Keratinocyte (primary cell): ENCODE results near the gene CD274.

Experiments
- CTCF ChIP-seq, 3 experiments: IDR thresholded peaks in 1 of 3; conservative IDR thresholded peaks in 1 of 3; optimal IDR thresholded peaks in 1 of 3; 2 replicates in 2 of 3; 3 replicates in 1 of 3; pipeline versions ENCODE3 to v1.5.1; 2011; ENCODE audit warnings: low read length in 3 of 3, mild to moderate bottlenecking in 3 of 3, moderate library complexity in 2 of 3, control low read depth in 1 of 3, inconsistent platforms in 1 of 3; ENCODE audit not compliant: insufficient read depth in 2 of 3; ENCODE audit errors: extremely low read depth in 1 of 3
- EZH2 ChIP-seq: IDR thresholded peaks from one replicate; pipeline ENCODE4 v1.6.1; 2012; ENCODE audit warnings: inconsistent platforms, mild to moderate bottlenecking, low read length, moderate library complexity

GRCh38 chr9:5430912-5431311, 19.4 kb upstream of the CD274 start:
- no peak for TF ChIP-seq CTCF (optimal IDR thresholded peaks at IDR 0.05 in 1 of 3, IDR thresholded peaks at IDR 0.05 in 1 of 3, conservative IDR thresholded peaks at IDR 0.05 in 1 of 3; ENCODE audit: extremely low read depth in 1 of 3, insufficient read depth in 2 of 3, low read length in 3 of 3)
- TF ChIP-seq EZH2 = no peak
